ENCODE measurements around the gene PTPRN2.
"Not testable (repeated sequence)": the region's sequence is repeated elsewhere in the genome, so short reads cannot be mapped to it uniquely, and the experiment has no call there.

Gene PTPRN2

GRCh38 chr7:158166386-158167340 lies 421.0 kb downstream of the PTPRN2 start:
- DNase-seq (ENCODE audit: low spot score), result peak; percentile 14

GRCh38 chr7:158165711-158166110 lies 421.9 kb downstream of the PTPRN2 start:
- no peak for DNase-seq (ENCODE audit: low spot score)

GRCh38 chr7:158164101-158165095 lies 423.2 kb downstream of the PTPRN2 start:
- DNase-seq (ENCODE audit: low spot score), result no peak

- DNase-seq (ENCODE audit: low spot score), result no peak
Measured at GRCh38 chr7:158161194-158161593, 426.4 kb downstream of the PTPRN2 start.

- no peak for DNase-seq (ENCODE audit: low spot score)
Measured at GRCh38 chr7:158160199-158160598, 427.4 kb downstream of the PTPRN2 start.

- DNase-seq (ENCODE audit: low spot score), result no peak
Measured at GRCh38 chr7:158157460-158157859, 430.2 kb downstream of the PTPRN2 start.

- peak; percentile 15 for DNase-seq (ENCODE audit: low spot score)
Measured at GRCh38 chr7:158151273-158151672, 436.4 kb downstream of the PTPRN2 start.

- DNase-seq (ENCODE audit: low spot score), result no peak
Measured at GRCh38 chr7:158150234-158150633, 437.4 kb downstream of the PTPRN2 start.

GRCh38 chr7:158147431-158147830 lies 440.2 kb downstream of the PTPRN2 start:
- not testable (repeated sequence) for DNase-seq (ENCODE audit: low spot score)

- DNase-seq (ENCODE audit: low spot score), result no peak
Measured at GRCh38 chr7:158145370-158145769, 442.3 kb downstream of the PTPRN2 start.

- DNase-seq (ENCODE audit: low spot score), result no peak
Measured at GRCh38 chr7:158143196-158144120, 444.2 kb downstream of the PTPRN2 start.

GRCh38 chr7:158142657-158143056 lies 445.0 kb downstream of the PTPRN2 start:
- no peak for DNase-seq (ENCODE audit: low spot score)

GRCh38 chr7:158141806-158142518 lies 445.7 kb downstream of the PTPRN2 start:
- DNase-seq (ENCODE audit: low spot score), result no peak

GRCh38 chr7:158141221-158141582 lies 446.4 kb downstream of the PTPRN2 start:
- no peak for DNase-seq (ENCODE audit: low spot score)

- no peak for DNase-seq (ENCODE audit: low spot score)
Measured at GRCh38 chr7:158140538-158141220, 446.9 kb downstream of the PTPRN2 start.

GRCh38 chr7:158139499-158139898 lies 448.1 kb downstream of the PTPRN2 start:
- no peak for DNase-seq (ENCODE audit: low spot score)

- DNase-seq (ENCODE audit: low spot score), result no peak
Measured at GRCh38 chr7:158138329-158138597, 449.4 kb downstream of the PTPRN2 start.

- DNase-seq (ENCODE audit: low spot score), result no peak
Measured at GRCh38 chr7:158137516-158138328, 449.9 kb downstream of the PTPRN2 start.

- no peak for DNase-seq (ENCODE audit: low spot score)
Measured at GRCh38 chr7:158135931-158136330, 451.7 kb downstream of the PTPRN2 start.

- no peak for DNase-seq (ENCODE audit: low spot score)
Measured at GRCh38 chr7:158134824-158135223, 452.8 kb downstream of the PTPRN2 start.
